ENCODE results near the gene RPTOR. TPM values are rescaled to one million over a fixed set of nuclear protein-coding genes. Genes with fewer than 3 reads are reported as not detected.

Gene RPTOR
- polyA plus RNA-seq, 3 donors from 2014 or later = 1.8 to 10.2 (median 3.8) TPM

DNA sequence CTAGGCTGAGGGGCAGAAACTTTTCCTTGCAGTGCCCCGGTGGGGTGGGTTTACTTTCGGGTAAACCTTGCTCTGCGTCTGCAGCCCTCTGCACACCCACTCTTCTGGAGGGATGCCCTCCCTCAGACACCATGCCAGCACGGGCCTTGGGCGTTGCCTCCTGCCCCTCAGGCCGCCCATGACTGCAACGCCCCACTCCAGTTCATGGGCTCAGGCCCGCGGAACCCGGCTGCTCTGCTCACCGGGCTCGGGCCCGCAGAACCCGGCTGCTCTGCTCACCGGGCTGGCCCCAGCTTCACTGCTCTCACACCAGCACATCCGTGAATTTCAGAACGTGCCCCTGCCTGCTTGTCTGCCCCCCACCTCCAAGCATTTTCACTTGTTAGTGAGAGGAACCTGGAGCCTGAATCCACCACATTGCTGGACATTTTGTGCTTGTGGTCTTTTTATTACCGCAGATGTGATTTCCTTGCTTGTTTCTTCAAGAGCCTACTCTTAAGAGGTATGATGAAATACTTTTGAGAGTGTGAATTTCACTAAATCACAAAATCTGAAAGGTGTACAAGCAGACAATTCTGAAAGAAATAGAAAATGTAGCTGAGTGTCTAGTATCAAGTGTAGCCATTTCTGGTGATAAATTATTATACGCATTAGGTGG is 130.9 kb downstream of the RPTOR start:
- H3K27ac Mint-ChIP-seq = peak overlapping the region in 1 of 6 donors; percentile 3
- DNase-seq = no peak
- H3K4me1 Mint-ChIP-seq = peaks cover 25 to 42% of the 10 kb centered on the region in 2 donors
- H3K4me3 Mint-ChIP-seq = no peak overlapping the region
- peaks cover 0 to 2% (median 0%) of the 10 kb centered on the region in 6 donors for H3K9me3 Mint-ChIP-seq
- peaks cover 0 to 2% (median 0%) of the 10 kb centered on the region in 3 donors for H3K27me3 Mint-ChIP-seq (ENCODE audit: low read depth in 3 of 3)
- peaks cover 0 to 8% (median 5%) of the 10 kb centered on the region in 3 donors for H3K36me3 Mint-ChIP-seq

DNA sequence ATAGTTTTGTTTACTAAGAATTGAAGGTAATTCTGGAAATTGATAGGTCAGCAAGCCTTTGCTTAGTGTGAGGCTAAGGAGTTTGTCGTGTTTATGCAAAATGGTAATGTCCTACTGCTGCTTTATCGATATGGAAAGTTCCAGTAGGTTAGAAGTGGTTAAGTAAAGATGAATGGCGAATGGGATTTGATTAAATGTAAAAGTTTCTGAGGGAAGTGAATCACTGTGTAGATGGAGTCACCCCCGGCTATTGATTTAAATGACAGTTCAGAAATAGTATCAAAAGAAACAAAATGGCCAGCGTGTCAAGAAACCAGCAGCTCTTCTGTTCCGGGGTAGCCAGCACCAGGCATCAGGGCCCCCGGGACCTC is 131.4 kb downstream of the RPTOR start:
- Mint-ChIP-seq H3K4me3 (no peak overlapping the region), H3K9me3 (peaks cover 0 to 2% (median 0%) of the 10 kb centered on the region in 6 donors), H3K27me3 (ENCODE audit: low read depth in 3 of 3) (peaks cover 0 to under 1% (median 0%) of the 10 kb centered on the region in 3 donors), H3K4me1 (peaks cover 25 to 42% of the 10 kb centered on the region in 2 donors), H3K36me3 (peaks cover 0 to 8% (median 5%) of the 10 kb centered on the region in 3 donors), H3K27ac (peak overlapping the region in 1 of 6 donors; percentile 3)
- no peak for DNase-seq

DNA sequence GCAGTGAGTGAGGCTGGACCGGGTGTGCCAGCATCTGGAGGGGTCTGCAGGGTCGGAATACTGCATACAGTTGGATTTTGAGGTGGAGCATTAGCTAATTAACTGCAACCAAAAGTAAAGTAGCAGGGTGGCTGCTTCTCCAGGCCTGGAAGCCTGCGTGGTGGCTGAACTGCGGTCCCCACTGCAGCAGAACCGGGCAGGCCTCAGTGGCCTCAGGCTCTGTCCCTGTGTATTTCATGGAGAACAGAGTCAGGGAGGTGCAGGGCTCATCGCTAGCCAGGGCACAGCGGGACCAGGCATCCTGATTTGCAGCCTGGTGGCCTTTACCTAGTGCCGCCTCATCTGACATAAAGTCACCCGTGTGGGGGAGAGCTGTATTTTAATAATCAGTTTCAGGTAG is 131.9 kb downstream of the RPTOR start:
- H3K36me3 Mint-ChIP-seq = peaks cover 0 to 5% (median 4%) of the 10 kb centered on the region in 3 donors
- no peak for DNase-seq
- peaks cover 25 to 42% of the 10 kb centered on the region in 2 donors for H3K4me1 Mint-ChIP-seq
- no peak overlapping the region for H3K4me3 Mint-ChIP-seq
- H3K27ac Mint-ChIP-seq = no peak overlapping the region
- H3K27me3 Mint-ChIP-seq (ENCODE audit: low read depth in 3 of 3) = no peaks in the 10 kb centered on the region
- peaks cover 0 to 2% (median 0%) of the 10 kb centered on the region in 6 donors for H3K9me3 Mint-ChIP-seq

DNA sequence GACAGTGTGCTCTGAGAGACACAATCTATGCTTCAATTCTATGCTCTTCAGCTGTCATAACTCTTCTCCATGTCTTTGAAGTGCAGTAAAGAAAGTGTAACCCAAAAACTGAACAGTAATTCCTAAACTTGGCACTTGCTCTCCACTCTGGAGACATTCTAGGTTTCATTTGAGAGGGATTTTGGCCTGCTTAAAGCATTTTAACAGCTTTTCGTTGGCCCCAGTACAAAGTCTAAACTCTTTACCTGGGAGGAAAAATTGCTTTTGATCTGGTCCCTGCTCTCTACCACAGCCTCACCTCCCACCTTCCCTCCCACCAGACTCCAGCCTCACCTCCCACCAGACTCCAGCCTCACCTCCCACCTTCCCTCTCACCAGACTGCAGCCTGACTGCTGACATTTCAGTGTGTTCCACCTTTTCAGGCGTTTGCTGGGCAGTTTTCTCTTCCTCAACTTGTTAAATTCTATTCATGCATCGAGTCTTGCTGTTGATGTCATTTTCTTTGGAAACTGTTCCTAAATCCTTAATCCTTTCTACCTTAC is 132.6 kb downstream of the RPTOR start:
- no peak overlapping the region for H3K4me3 Mint-ChIP-seq
- H3K4me1 Mint-ChIP-seq = peaks cover 25 to 42% of the 10 kb centered on the region in 2 donors
- no peaks in the 10 kb centered on the region for H3K27me3 Mint-ChIP-seq (ENCODE audit: low read depth in 3 of 3)
- DNase-seq = no peak
- H3K27ac Mint-ChIP-seq = peak overlapping the region in 2 of 6 donors; percentile 5 to 35
- peaks cover 0 to 2% (median 0%) of the 10 kb centered on the region in 6 donors for H3K9me3 Mint-ChIP-seq
- H3K36me3 Mint-ChIP-seq = peaks cover 0 to 5% (median 0%) of the 10 kb centered on the region in 3 donors

DNA sequence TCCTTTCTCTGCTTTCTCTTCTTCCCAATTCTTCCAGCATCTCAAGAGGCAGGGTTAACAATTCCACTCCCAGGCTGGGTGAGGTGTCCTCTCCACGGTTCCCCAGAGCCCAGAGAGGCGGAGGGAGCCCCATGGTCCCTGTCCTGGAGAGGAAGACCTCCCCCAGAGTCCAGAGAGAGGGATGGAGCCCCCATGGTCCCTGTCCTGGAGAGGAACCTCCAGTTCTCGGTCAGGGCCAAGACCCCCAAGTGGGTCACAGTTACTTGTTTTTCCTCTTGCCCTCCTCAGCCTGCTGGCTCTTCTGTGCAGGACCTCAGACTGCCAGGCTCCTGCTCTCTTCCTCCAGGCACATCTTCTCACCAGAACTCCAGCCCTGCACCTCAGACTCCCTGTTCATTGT is 135.2 kb downstream of the RPTOR start:
- H3K9me3 Mint-ChIP-seq = peaks cover 0 to 2% (median 0%) of the 10 kb centered on the region in 6 donors
- no peak for DNase-seq
- H3K4me3 Mint-ChIP-seq = peak overlapping the region in 3 of 5 donors; percentile 30 to 73 (median 34)
- peak overlapping the region in 4 of 6 donors; percentile 1 to 67 (median 20) for H3K27ac Mint-ChIP-seq
- H3K36me3 Mint-ChIP-seq = peaks cover 0 to 4% (median 0%) of the 10 kb centered on the region in 3 donors
- H3K4me1 Mint-ChIP-seq = peaks cover 14 to 28% of the 10 kb centered on the region in 2 donors
- no peaks in the 10 kb centered on the region for H3K27me3 Mint-ChIP-seq (ENCODE audit: low read depth in 3 of 3)

DNA sequence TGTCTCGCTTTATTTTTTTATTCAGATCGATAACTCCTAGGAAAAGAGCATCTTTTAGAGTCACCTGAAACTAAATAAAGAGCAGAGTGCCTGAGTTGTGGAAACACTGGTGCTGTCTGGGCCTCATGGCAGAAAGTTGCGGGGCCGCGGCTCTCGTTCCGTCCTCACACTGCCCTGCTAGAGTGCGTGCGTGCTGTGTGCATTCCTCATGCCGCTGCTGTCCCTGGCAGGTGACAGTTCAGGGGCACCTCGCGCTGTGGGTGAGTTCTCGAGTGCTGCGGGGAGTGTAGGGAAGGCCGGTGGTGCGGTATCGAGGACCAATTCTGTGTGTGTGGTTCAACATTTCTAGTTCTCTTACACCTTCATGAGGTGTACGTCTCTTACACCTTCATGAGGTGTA is 136.6 kb downstream of the RPTOR start:
- H3K27ac Mint-ChIP-seq = no peak overlapping the region
- no peak for DNase-seq
- H3K36me3 Mint-ChIP-seq = peaks cover 0 to 4% (median 0%) of the 10 kb centered on the region in 3 donors
- H3K27me3 Mint-ChIP-seq (ENCODE audit: low read depth in 3 of 3) = no peaks in the 10 kb centered on the region
- H3K9me3 Mint-ChIP-seq = peaks cover 0 to 2% (median 0%) of the 10 kb centered on the region in 6 donors
- peak overlapping the region in 1 of 5 donors; percentile 8 for H3K4me3 Mint-ChIP-seq
- H3K4me1 Mint-ChIP-seq = peaks cover 12 to 28% of the 10 kb centered on the region in 2 donors

DNA sequence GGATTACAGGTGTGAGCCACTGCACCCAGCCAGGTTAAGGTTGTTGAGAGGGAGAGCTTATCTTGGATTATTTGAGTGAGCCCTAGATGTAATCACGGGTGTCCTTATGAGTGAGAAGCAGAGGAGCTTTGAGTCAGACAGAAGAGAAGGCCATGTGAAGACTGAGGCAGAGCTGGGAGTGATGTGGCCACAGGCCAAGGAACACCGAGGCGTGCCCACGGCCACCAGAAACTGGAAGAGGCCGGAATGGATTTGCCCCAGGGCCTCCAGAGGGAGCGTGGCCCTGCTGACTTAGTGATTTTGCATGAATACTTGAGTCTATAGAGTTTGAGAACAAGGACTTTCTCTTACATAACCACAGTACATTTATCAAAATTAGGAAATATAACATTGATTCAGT is 137.7 kb downstream of the RPTOR start:
- Mint-ChIP-seq H3K36me3 (peaks cover 0 to 4% (median 0%) of the 10 kb centered on the region in 3 donors), H3K9me3 (peaks cover 0 to 2% (median 0%) of the 10 kb centered on the region in 6 donors), H3K27ac (peak overlapping the region in 1 of 6 donors; percentile 74), H3K4me1 (peaks cover 15 to 33% of the 10 kb centered on the region in 2 donors), H3K27me3 (ENCODE audit: low read depth in 3 of 3) (no peaks in the 10 kb centered on the region), H3K4me3 (no peak overlapping the region)
- no peak for DNase-seq

DNA sequence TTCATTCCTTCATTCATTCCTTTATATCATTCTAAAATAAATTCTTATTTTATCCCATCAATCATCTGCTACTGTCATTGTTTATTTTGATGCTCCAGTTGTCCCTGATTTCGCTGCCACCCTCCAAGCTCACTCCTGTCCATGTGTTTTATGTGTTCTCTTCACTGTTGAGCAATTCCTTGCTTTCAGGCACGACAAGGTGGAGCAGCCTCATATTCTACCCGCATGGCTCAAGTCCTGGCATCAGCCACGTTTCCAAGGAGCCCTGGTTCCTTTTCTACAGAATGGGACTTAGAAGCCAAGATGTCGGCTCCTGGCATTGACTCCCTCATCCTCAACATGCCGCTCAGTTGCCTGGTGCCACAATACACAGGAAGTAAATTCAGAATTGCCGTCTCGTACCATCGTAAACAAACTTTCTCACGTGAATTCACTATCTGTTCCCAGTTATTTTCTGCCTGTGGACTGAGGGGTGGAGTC is 139.0 kb downstream of the RPTOR start:
- H3K27ac Mint-ChIP-seq = no peak overlapping the region

DNA sequence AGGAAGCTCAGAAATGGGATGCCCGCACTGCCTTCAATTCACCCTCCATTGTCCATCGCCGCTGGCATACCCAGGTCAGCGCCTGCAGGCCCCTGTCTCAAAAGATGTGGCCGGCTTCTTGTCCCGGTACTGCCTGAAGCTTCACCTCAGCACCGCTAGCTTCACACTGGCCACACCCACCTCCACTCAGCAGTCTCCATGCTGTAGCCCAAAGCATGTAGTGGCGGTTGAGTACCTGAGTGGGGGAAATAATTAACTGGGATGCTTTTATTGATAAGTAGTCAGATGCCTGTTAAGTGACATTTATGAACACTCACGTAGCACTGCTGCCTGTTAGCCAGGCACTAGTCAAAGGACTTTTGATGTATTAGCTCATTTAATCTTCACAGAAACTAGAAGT is 143.2 kb downstream of the RPTOR start:
- Mint-ChIP-seq H3K4me3 (no peak overlapping the region), H3K4me1 (peaks cover 7 to 24% of the 10 kb centered on the region in 2 donors), H3K27me3 (ENCODE audit: low read depth in 3 of 3) (peaks cover 0 to 2% (median 0%) of the 10 kb centered on the region in 3 donors), H3K9me3 (no peaks in the 10 kb centered on the region), H3K27ac (no peak overlapping the region), H3K36me3 (peaks cover 0 to 4% (median under 1%) of the 10 kb centered on the region in 3 donors)
- no peak for DNase-seq

More for the DNA sequence above, 139.0 kb downstream of the RPTOR start:
- DNase-seq = no peak
- H3K27me3 Mint-ChIP-seq (ENCODE audit: low read depth in 3 of 3) = no peaks in the 10 kb centered on the region
- H3K36me3 Mint-ChIP-seq = peaks cover 0 to 4% (median 0%) of the 10 kb centered on the region in 3 donors
- H3K9me3 Mint-ChIP-seq = no peaks in the 10 kb centered on the region
- H3K4me1 Mint-ChIP-seq = peaks cover 11 to 24% of the 10 kb centered on the region in 2 donors
- no peak overlapping the region for H3K4me3 Mint-ChIP-seq

DNA sequence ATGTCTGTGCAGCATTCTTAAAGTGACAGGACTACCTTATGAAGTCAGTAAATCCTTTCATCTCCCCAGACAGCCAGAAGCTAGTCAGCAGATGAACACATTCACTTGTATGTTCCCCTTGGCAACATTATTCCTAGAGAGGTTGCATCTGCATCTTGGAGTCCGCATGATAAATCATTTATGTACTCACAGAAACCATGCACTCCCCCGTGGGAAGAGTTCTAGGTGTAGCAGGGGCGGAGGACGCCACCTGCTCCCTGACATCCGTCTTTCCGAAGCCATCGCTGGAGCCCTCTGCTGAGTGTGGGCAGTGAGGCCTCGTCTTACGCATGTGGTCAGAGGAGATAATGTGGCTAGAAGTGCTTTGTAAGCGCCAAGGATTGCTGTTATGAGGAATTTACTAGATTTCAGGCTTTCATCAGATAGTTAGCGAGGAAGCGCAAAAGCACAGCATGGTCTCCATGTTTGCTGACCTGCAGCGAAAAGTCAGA is 144.5 kb downstream of the RPTOR start:
- H3K4me1 Mint-ChIP-seq = peaks cover 7 to 24% of the 10 kb centered on the region in 2 donors
- DNase-seq = no peak
- no peak overlapping the region for H3K4me3 Mint-ChIP-seq
- peaks cover 0 to 2% (median 0%) of the 10 kb centered on the region in 3 donors for H3K27me3 Mint-ChIP-seq (ENCODE audit: low read depth in 3 of 3)
- H3K27ac Mint-ChIP-seq = no peak overlapping the region
- peaks cover 0 to 4% (median under 1%) of the 10 kb centered on the region in 3 donors for H3K36me3 Mint-ChIP-seq
- H3K9me3 Mint-ChIP-seq = no peaks in the 10 kb centered on the region

DNA sequence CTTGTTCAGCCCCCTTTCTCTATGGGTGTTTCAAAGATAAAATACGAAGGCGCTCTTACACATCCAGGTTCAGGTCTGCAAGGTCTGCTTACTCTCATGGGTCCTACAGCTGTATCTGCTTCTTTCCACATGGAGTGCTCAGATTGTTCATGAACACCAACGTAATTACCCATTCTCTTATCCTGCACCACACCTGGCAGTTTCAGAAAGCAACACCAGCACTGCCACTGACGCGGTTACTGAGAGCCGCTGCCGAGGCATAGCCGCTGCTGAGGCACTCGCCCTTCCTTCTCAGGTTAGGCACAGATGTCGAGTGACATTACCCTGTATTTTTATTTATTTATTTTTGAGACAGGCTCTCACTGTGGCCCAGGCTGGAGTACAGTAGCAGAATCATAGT is 147.1 kb downstream of the RPTOR start:
- DNase-seq = no peak
- H3K4me3 Mint-ChIP-seq = no peak overlapping the region
- peaks cover 0 to 4% (median 0%) of the 10 kb centered on the region in 3 donors for H3K36me3 Mint-ChIP-seq
- peaks cover 0 to 2% (median 0%) of the 10 kb centered on the region in 3 donors for H3K27me3 Mint-ChIP-seq (ENCODE audit: low read depth in 3 of 3)
- peaks cover 9 to 24% of the 10 kb centered on the region in 2 donors for H3K4me1 Mint-ChIP-seq
- no peaks in the 10 kb centered on the region for H3K9me3 Mint-ChIP-seq
- no peak overlapping the region for H3K27ac Mint-ChIP-seq

DNA sequence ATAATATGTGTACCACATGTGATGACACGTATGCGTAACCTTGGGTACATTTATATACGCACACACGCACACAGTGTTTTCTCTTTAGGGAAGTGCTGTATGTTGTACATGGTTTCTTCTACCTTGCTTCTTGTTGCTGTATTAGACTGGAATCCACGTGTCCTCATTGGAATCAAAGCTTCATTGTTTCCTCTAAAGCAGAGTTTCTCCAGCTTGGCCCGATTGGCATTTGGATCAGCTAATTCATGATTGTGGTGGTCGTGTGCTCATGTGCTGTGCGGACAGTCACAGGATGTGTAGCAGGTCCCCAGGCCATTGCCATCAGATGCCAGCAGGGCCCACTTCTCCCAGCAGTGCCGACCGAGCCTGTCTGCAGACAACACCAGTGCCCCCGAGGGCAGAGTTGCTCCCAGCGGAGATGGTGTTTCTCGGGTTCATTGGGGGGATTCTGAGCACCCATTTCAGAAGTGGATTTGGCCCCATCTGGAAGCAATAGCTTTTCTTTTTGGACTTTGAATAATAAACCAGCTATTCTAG is 148.4 kb downstream of the RPTOR start:
- Mint-ChIP-seq H3K9me3 (no peaks in the 10 kb centered on the region), H3K4me1 (peaks cover 8 to 17% of the 10 kb centered on the region in 2 donors), H3K36me3 (peaks cover 0 to 4% (median 0%) of the 10 kb centered on the region in 3 donors), H3K4me3 (no peak overlapping the region), H3K27ac (peak overlapping the region in 1 of 6 donors; percentile 51), H3K27me3 (ENCODE audit: low read depth in 3 of 3) (peaks cover 0 to 2% (median 2%) of the 10 kb centered on the region in 3 donors)
- no peak for DNase-seq

DNA sequence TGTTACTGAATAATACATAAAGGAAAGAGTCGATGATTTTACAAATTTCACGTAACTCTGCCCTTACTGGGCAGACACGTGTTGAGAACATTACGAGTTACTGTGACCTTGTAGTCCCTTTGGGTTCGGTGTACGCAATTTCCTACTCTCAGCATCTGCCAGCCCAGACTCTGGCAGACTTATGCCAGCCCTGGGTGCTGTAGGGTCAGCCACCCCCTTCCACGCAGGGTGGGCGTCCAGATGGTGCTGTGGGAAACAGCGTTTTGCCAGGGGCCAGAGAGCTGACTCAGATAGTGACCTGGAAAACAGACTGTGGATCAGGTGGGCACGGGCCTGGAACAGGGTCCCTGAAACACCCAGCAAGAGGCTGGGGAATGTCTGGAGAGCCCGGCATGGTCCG is 148.9 kb downstream of the RPTOR start:
- Mint-ChIP-seq H3K4me3 (no peak overlapping the region), H3K27ac (no peak overlapping the region), H3K36me3 (peaks cover 0 to 4% (median 0%) of the 10 kb centered on the region in 3 donors), H3K27me3 (ENCODE audit: low read depth in 3 of 3) (peaks cover 0 to 2% (median 2%) of the 10 kb centered on the region in 3 donors), H3K4me1 (peaks cover 8 to 17% of the 10 kb centered on the region in 2 donors), H3K9me3 (no peaks in the 10 kb centered on the region)
- DNase-seq = no peak

Data from immature natural killer cell (primary cell).